Measurements from ENCODE around the gene ERC1. TPM values are rescaled to one million over a fixed set of nuclear protein-coding genes. Genes with fewer than 3 reads are reported as not detected.
"Not testable (repeated sequence)": the region's sequence is repeated elsewhere in the genome, so short reads cannot be mapped to it uniquely, and the experiment has no call there.

The ERC1 gene
- polyA plus RNA-seq, 2 of the 4 experiments (the other 2 are of a cell fraction): 14.2 to 20.9 TPM

GRCh38 chr12:1339618-1340319 lies 348.7 kb downstream of the ERC1 start (continued):
- TF ChIP-seq CTCF (IDR thresholded peaks at IDR 0.05): no peak

GRCh38 chr12:1341270-1341669 lies 350.2 kb downstream of the ERC1 start:
- ATAC-seq; H3K4me3 ChIP-seq; FAIRE-seq; POLR2A ChIA-PET; H3K4me1 ChIP-seq; H3K4me2 ChIP-seq; H3K9me3 ChIP-seq; H3K27ac ChIP-seq; DNase-seq (ENCODE audit: low read depth in 1 of 2, low spot score in 1 of 2): not testable (repeated sequence)
- WGBS (ENCODE audit: missing lambda C conversion rate): 74% methylated on average over 6 of the region's 6 CpGs
- CTCF ChIA-PET: interaction anchor here (1.3 kb wide), 1 partner anchor 12 kb away, joined by 3 read pairs; no protein-coding TSS in a partner anchor

- 85% methylated on average over 6 of the region's 6 CpGs for WGBS (ENCODE audit: missing lambda C conversion rate)
- FAIRE-seq: no peak
- CTCF ChIA-PET: interaction anchor here (0.7 to 2.3 kb wide), 3 partner anchors 12 to 832 kb away, joined by 4 to 6 read pairs (median 4); no protein-coding TSS in a partner anchor
Observed at GRCh38 chr12:1343422-1343821, 352.4 kb downstream of the ERC1 start.

More at GRCh38 chr12:1343422-1343821, 352.4 kb downstream of the ERC1 start:
- H3K4me2 ChIP-seq: no peak overlapping the region
- DNase-seq (ENCODE audit: low read depth in 1 of 2, low spot score in 1 of 2) (no peak), ATAC-seq (no peak)
- POLR2A ChIA-PET: no interaction called here
- H3K27ac ChIP-seq: no peak overlapping the region
- no peak overlapping the region for H3K4me3 ChIP-seq
- no peaks in the 10 kb centered on the region for H3K9me3 ChIP-seq
- TF ChIP-seq CEBPB (IDR thresholded peaks at IDR 0.05) (no peak), HOXA7 (CRISPR knock-in tag; IDR thresholded peaks at IDR 0.05) (no peak), FOSL2 (IDR thresholded peaks at IDR 0.05) (no peak), FOSL2 (CRISPR knock-in tag; IDR thresholded peaks at IDR 0.05) (no peak), RFX5 (IDR thresholded peaks at IDR 0.05) (no peak), PHF8 (IDR thresholded peaks at IDR 0.05; ENCODE audit: borderline replicate concordance, low read depth) (no peak), ELK1 (IDR thresholded peaks at IDR 0.05; ENCODE audit: low read depth, low read length) (no peak), GATA3 (IDR thresholded peaks at IDR 0.05; ENCODE audit: borderline replicate concordance) (no peak), TFCP2L1 (CRISPR knock-in tag; IDR thresholded peaks at IDR 0.05) (no peak), HES2 (IDR thresholded peaks at IDR 0.05) (no peak), USF2 (IDR thresholded peaks at IDR 0.05) (no peak), MAZ (IDR thresholded peaks at IDR 0.05; ENCODE audit: borderline replicate concordance, low read depth, low read length) (no peak), POLR2A (IDR thresholded peaks at IDR 0.05; ENCODE audit: low read length) (no peak), CBX8 (IDR thresholded peaks at IDR 0.05) (no peak), RAD21 (conservative IDR thresholded peaks at IDR 0.05 in 1 of 2, IDR thresholded peaks at IDR 0.05 in 1 of 2) (no peak), HMGXB4 (CRISPR knock-in tag; IDR thresholded peaks at IDR 0.05; ENCODE audit: borderline replicate concordance) (no peak), JUN (IDR thresholded peaks at IDR 0.05) (no peak)
- peaks cover 5% of the 10 kb centered on the region; the same call in 1 of the 3 replicates for H3K4me1 ChIP-seq
